HG03442 (cell line): ENCODE results near the gene AGFG1.
"Not testable (repeated sequence)": the region's sequence is repeated elsewhere in the genome, so short reads cannot be mapped to it uniquely, and the experiment has no call there.

Source experiments
- ATAC-seq: cut with Tn5 transposase; IDR thresholded peaks from one replicate; pipeline ENCODE4 v1.9.1; 2021; ENCODE audit warnings: mild to moderate bottlenecking, moderate library complexity; ENCODE audit not compliant: unreplicated experiment

AGFG1 gene

GRCh38 chr2:227497158-227497557, 25.2 kb downstream of the AGFG1 start:
- no peak for ATAC-seq

GRCh38 chr2:227499627-227500300, 27.8 kb downstream of the AGFG1 start:
- no peak for ATAC-seq

DNA sequence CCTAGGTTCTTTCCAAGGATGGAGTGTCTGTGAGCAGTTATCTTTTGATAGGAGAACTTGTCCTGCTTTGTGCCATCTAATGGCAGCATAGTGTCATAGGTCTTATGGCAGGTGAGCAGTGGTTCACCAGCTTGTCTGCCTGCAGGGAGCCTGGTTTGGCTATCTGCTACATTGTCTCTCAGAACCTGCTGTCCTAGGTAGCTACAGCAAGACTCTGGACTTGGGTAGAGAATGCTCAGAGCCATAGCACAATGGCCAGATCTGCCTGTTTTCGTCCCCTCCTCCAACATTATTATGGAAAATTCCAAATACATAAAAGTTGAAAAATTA, 28.3 kb downstream of the AGFG1 start:
- ATAC-seq: no peak

DNA sequence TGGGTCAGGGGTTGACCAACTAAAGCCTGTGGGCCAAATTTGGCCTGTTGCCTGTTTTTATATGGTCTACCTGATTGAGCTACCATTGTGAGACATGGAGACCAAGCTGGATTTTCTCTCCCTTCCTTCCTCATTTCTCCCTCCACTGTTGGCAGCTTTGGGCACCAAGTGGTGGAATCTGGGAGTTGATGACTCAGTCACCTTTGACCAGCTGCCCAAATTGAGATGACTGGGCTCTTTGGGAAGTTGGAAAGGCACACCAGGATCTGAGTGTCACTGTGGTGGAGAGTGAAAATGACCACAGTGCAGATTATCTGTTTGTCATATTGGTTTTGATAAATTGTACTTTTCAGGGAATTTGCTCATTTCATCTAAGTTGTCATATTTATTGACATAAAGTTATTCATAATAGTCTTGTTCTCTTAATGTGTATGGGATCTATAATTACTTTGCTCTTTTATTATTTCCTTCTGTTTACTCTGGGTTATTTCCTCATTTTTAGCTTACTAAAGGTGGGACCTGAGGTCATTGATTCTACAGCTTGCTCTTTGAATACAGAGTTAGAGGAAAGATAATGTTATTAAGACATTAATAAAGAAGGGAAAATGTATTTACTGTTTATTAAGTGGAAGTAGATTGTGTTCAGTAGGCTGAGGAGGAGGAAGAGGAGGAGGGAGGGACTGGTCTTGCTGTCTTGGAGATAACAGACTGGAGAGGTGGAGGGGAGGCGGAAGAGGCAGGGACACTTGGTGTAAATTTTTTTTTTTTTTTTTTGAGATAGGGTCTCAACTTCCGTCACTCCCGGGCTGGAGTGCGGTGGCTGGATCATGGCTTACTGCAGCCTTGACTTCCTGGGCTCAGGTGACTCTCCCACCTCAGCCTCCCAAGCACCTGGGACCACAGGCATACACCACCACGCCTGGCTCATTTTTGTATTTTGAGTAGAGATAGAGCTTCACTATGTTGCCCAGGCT, 31.8 kb downstream of the AGFG1 start:
- ATAC-seq: no peak

DNA sequence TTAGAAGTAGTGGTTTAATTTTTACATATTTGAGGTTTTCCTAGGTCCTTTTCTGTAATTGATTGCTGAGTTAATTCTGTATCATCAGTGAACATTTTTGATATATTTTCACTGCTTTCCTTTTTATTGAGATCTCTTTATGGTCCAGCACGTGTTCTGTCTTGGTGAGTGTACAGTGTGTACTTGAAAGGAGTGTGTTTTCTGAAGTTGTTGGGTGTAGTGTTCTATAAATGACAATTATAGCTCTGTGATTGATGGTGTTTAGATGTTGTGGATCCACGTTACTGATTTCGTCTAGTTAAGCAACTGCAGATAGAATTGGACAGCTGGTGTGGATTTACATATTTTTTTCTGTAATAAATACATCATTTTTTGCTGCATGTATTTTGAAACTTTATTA, 32.7 kb downstream of the AGFG1 start:
- no peak for ATAC-seq

GRCh38 chr2:227506456-227506855, 34.5 kb downstream of the AGFG1 start:
- no peak for ATAC-seq

DNA sequence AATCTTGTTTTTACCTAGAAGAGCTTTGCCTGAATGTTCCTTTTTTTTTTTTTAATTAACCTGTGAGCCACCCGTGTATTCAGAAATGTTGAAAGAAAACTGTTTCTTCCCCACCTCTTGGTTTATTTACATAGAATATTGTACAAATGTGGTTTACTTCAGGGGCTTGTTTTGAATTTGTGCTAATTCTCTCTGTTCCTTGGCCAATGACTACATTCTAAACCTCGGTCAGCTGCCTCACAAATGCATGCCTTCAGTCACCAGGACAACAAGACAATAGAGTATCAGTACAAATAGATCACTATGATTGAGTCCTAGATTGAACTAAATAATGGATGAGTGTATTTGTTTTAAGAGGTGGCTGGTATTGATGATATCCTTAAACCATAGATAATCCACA, 36.0 kb downstream of the AGFG1 start:
- ATAC-seq: no peak

DNA sequence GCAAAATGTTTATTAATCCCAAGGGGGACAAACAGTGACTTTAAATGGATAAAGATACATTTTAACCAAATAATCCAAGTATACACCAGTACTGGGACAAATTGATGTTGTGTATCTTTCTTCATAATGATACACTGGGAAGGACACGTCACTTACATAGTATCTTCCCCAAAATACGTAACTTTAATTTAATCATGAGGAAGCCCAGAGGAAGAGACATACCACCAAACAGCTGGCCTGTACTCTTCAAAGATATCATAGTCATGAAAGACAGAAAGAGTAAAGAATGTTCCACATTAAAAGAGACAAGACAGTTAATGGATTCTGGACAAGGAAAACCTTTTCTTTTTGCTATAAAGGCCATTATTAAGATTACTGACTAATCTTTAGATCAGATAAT, 37.1 kb downstream of the AGFG1 start:
- no peak for ATAC-seq

- no peak for ATAC-seq
Observed at GRCh38 chr2:227509824-227510619, 38.1 kb downstream of the AGFG1 start.

DNA sequence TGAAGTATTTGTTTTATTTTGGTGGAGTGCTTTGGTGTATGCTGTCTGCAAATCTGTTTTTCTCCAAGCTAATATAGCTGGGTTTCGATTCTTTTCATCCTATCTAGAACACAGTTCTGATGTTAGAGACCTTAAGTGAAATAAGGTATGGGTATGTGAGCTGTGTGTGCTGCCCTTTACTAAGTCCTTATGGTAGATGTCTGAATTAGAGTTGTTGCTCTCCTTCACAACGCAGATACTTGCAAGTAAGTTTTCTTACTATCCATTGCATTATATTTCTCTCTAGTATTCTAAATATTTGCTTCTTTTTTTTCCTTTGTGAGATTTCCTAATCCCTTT, 38.6 kb downstream of the AGFG1 start:
- ATAC-seq: no peak

DNA sequence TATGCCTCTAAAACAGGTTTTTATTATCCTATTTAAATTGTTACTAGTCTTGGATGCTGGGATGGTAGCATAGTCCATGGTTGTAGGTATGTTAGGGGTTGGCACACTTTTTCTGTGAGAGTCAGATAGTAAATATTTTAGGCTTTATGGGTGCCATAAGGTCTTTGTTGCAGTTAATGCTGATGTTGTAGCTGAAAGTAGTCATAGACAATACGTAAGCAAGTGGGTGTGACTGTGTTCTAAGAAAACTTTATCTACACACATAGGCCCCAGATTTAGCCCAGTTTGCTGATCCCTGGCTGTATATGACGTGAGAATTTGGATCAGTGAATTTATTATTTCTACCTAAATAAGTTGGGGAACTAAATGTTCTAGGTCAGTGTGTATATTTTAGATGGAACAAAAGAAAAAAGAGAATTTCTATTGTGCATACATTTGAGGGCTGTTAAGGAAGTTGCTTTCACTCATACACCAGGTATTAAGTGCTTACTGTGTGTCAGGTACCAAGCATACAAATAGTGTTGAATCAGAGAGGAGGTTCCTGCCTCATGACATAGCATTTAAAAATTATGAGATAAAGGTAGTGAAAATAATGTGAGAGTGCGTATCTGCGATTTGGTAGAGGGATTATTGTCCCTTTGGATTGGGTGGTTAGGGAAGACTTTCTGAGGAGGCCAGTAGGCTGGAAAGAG, 39.4 kb downstream of the AGFG1 start:
- no peak for ATAC-seq

- no peak for ATAC-seq
Observed at GRCh38 chr2:227511955-227512354, 40.0 kb downstream of the AGFG1 start.

- no peak for ATAC-seq
Observed at GRCh38 chr2:227513113-227513512, 41.2 kb downstream of the AGFG1 start.

DNA sequence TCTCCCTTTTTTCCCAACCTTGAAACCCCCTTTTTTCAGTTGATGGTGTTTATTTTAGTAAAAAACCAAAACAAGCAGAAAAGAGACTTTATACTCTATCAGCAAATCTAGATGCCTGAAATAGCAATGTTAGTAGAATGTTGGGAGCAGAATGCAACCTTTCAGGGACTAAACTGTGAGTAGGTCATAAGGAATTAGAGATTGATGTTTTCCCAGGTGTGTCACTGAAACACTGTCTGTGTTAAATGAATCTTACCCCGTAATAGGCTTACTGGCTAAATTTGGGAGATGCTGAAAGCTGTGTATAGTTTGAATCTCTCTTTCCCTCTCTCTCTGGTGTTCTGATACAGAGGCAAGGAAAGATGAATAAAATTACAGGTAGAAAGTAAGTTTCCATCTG, 43.8 kb downstream of the AGFG1 start:
- no peak for ATAC-seq

- ATAC-seq: no peak
Observed at GRCh38 chr2:227517724-227518123, 45.8 kb downstream of the AGFG1 start.

DNA sequence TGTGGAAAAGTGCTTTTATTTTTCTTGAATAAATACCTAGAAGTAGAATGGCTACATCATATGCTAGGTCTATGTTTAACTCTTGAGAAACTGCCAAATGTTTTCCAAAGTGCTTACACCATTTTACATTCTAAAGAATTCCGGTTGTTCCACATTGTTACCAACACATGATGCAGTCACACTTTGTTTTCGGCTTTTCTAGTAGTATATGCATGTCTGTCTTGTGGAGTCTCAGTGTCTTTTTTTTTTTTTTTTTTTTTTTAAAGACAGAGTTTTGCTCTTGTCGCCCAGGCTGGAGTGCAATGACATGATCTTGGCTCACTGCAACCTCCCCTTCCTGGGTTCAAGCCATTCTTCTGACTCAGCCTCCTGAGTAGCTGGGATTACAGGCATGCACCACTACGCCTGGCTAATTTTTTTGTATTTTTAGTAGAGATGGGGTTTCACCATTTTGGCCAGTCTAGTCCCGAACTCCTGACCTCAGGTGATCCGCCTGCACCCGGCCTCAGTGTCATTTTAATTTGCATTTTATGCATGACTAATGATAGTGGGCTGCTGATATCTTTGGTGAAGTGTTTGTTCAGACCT, 46.4 kb downstream of the AGFG1 start:
- not testable (repeated sequence) for ATAC-seq

GRCh38 chr2:227521178-227521577, 49.2 kb downstream of the AGFG1 start:
- not testable (repeated sequence) for ATAC-seq

DNA sequence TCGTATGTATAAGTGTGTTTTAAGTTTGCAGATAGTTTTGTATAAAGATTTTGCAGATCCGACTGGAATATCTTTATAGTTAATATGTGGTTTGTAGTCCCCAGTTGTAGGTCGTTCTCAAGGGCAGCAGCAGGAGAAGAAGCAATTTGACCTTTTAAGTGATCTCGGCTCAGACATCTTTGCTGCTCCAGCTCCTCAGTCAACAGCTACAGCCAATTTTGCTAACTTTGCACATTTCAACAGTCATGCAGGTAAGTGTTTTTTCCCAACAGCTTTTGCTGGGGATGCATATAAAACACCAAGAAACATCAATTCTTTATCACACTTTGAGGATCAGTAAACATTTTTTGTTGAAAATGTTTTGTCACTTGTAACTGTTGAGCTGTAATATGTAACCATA, 52.7 kb downstream of the AGFG1 start:
- ATAC-seq: no peak

DNA sequence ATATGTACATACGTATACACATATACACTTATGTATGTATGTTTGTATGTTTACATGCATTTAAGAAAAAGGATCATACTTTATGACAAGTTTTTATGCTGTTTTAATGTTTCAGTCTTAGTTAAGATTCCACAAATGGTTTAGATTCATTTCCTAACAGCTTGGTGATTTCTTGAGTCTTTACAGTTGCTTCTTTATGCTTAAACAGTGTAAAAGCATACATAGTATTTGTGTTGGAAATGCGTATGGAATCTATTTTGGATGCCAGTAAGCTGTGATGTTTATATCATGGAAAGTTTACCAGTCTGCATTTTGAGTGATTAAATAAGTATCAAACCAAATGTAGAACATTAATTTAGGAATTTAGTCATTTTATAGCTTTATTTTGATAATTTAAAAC, 55.4 kb downstream of the AGFG1 start:
- no peak for ATAC-seq

DNA sequence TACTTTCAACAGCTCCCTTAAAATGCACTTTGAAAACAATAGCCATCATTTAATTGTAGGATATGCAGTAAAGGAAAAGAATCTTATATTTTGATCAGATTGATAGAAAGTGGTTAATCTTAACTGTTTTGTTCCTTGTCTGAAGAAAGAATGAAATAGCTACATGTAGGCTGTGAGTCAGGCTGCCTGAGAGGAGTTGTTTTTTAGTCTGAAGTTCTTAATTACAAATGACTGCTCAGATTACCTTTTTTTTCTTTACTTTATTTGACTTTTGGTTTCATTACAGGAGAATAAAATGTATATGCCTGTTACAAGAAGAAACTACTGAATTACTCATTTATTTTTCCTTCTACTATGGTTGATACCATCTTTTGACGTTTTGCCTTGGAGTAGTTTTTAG, 56.8 kb downstream of the AGFG1 start:
- ATAC-seq: no peak

GRCh38 chr2:227529871-227530270, 57.9 kb downstream of the AGFG1 start:
- no peak for ATAC-seq
